NCI-H82 treated with DMSO at 0.1 percent for 48 hours (cell line): ENCODE results near the gene C5AR2.
"Not testable (repeated sequence)": the region's sequence is repeated elsewhere in the genome, so short reads cannot be mapped to it uniquely, and the experiment has no call there.

Experiments used
- DNase-seq: peaks from one replicate; lab custom pipeline; 2025; ENCODE audit not compliant: unreplicated experiment; lab: John Stamatoyannopoulos, UW

The C5AR2 gene

GRCh38 chr19:47323409-47323808 is 8.6 kb upstream of the C5AR2 start:
- DNase-seq, result no peak

DNA sequence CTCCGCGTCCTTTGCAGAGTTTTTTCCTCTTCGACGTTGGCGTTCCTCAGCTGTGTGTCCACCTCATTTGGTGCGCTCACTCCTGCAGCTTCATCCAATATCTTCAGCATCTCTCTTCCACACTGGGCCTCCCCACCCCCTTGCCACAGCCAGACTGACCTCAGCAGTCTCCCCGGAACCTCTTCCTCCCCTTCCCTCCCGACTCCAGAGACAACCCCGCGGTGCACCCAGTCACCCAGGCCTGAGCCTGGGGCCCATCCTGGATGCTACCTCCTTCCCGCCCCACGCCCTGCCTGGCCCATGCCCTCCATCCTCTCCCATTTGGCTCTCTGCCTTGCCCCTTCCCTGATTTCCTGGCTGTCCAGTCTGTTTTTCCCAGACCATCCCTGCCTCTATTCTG is 8.1 kb upstream of the C5AR2 start:
- no peak for DNase-seq

GRCh38 chr19:47324502-47324901 is 7.5 kb upstream of the C5AR2 start:
- DNase-seq, result no peak

DNA sequence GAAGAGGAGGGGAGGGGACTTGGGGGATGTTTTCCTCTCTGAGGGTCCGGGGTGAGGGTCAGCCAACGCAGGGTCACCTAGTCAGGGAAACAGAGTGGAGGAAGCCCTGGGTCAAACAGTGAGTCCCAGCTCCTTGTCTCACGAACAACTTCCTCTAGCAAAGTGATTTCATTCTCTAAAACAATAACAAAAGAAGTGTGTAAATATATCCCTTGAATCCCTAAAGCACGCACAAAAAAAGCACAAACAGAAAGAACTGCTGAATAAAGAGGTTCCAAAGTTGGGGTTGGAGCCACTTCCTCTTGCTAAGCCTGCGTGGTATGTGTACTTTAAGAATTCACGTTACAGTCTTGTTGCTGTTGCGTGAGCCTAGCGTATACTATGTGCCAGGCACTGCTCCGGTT is 1.5 kb upstream of the C5AR2 start:
- DNase-seq, result no peak

DNA sequence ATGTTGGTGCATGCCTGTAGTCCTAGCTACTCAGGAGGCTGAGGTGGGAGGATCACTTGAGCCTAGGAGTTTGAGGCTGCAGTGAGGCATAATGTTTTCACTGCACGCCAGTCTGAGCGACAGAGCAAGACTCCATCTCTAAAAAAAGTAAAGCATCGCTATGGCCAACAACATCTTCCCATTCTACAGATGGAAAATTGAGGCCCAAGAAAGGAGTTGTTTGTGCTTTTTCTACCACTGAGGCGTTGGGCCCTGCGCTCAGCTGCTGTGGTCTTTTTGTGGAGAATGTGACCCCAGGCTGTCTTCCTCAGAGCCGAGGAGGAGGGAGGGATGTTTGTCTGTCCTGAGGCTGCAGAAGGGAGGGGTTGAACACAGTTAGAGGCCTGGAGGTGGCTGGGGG is 485 bp upstream of the C5AR2 start:
- DNase-seq, result no peak

- not testable (repeated sequence) for DNase-seq
Observed at GRCh38 chr19:47336765-47337718, 5.1 kb downstream of the C5AR2 start.

DNA sequence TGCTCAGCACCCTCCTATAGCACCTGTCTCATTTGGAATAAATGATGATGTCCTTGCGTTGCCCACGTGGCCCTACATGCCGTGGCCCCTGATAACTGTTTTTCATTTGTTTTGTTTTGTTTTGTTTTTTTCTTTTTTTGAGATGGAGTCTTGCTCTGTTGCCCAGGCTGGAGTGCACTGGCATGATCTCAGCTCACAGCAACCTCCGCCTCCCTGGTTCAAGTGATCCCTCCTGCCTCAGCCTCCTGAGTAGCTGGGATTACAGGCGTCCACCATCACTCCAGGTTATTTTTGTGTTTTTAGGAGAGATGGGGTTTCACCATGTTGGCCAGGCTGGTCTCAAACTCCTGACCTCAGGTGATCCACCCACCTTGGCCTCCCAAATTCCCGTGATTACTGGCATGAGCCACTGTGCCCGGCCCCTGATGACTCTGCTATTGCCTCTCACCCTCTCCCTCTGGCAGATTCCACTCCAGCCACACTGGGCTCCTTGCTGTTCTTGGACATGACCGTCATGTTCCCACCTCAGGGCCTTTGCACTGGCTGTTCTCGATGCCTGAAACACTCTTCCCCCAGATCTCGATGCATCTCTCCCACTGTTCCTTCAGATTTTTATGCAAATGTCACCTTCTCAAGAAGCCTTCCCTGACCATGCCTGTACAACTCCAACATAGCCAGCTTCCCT is 7.4 kb downstream of the C5AR2 start:
- no peak for DNase-seq

GRCh38 chr19:47340477-47341208 is 8.7 kb downstream of the C5AR2 start:
- no peak for DNase-seq

DNA sequence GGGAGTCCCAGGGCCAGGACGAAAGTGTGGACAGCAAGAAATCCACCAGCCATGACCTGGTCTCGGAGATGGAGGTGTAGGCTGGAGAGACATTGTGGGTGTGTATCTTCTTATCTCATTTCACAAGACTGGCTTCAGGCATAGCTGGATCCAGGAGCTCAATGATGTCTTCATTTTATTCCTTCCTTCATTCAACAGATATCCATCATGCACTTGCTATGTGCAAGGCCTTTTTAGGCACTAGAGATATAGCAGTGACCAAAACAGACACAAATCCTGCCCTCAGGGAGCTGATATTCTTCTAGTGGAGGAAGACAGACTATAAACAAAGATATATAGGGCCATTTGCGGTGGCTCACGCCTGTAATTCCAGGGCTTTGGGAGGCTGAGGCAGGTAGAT is 9.8 kb downstream of the C5AR2 start:
- DNase-seq, result no peak

DNA sequence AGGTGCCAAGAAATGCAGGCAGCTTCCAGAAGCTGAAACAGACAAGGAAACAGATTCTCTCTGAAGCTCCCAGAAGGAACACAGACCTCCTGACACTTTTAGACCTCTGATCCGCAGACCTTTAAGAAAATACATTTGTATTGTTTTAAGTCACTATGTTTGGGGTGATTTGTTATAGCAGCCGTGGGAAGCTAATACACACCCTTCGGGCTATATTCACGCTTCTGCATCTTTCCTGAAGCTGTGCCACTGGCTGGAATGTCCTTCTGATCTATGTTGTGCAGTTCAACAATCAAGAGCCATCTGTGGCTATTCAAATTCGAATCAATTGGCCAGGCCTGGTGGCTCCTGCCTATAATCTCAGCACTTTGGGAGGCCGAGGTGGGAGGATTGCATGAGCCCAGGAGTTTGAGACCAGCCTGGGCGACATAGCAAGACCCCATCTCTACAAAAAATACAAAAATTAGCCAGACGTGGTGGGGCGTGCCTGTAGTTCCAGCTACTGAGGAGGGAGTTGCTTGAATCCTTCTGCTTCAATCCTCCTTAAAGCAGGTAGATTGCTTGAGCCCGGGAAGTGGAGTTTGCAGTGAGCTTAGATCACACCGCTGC is 11.3 kb downstream of the C5AR2 start:
- no peak for DNase-seq

GRCh38 chr19:47344425-47344824 is 12.4 kb downstream of the C5AR2 start:
- no peak for DNase-seq

- not testable (repeated sequence) for DNase-seq
Observed at GRCh38 chr19:47346024-47346423, 14.0 kb downstream of the C5AR2 start.

- DNase-seq, result peak; percentile 98
Observed at GRCh38 chr19:47348819-47349795, 17.1 kb downstream of the C5AR2 start, which contains the start of gene DHX34. Gene DHX34, plus strand, starts transcription at chr19:47349315. Its CDS starts 3,716 bp downstream, at chr19:47353031.

DNA sequence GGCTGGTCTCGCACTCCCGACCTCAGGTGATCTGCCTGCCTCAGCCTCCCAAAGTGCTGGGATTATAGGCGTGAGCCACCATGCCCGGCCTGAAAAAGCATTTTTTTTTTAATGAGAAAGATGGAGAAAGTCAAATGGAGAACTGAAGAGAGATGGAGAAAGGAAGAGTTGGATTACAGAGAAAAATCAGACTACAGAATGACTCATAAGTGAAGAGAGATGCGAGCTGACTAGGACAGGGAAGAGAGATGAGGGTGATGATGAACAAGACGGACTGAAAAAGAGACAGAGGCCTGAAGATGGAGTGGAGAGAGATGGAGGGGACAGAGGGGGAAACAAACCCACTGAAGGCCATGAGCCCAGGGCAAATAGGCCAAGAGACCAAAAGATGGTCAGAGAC is 18.7 kb downstream of the C5AR2 start:
- no peak for DNase-seq

- peak; percentile 25 for DNase-seq
Observed at GRCh38 chr19:47351548-47351947, 19.6 kb downstream of the C5AR2 start.

DNA sequence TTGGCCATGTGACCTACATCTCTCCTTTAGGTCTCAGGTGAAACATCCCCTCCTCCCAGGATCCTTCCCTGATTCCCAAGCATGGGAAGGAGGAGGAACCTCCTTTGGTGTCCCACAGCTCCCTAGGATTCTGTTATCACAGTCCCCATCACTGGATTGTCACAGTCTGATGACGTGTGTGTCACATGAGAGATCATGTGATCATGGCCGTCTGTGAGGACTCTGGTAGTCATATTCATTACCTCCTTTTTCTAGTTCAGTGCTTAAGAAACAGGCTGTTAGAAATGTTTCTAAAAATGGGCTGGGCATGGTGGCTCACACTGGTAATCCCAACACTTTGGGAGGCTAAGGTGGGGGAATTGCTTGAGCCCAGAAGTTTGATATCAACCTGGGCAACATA is 20.1 kb downstream of the C5AR2 start:
- no peak for DNase-seq

GRCh38 chr19:47353307-47353712 is 21.3 kb downstream of the C5AR2 start:
- no peak for DNase-seq

DNA sequence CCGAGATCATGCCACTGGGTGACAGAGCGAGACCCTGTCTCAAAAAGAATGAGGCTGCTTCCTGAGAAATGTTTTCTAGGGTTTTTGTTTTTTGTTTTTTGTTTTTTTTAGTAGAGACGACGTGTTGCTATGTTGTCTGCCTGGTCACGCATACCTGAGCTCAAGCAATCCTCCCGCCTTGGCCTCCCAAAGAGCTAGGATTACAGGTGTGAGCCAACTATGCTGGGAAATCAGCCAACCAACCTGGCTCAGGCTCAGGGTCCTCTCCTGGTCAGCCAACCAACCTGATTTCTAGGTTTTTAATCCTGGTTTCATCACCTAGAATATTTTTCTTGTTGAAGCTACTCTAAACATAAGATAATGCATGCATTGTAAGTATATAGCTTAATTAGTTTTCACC is 24.9 kb downstream of the C5AR2 start:
- DNase-seq, result no peak

DNA sequence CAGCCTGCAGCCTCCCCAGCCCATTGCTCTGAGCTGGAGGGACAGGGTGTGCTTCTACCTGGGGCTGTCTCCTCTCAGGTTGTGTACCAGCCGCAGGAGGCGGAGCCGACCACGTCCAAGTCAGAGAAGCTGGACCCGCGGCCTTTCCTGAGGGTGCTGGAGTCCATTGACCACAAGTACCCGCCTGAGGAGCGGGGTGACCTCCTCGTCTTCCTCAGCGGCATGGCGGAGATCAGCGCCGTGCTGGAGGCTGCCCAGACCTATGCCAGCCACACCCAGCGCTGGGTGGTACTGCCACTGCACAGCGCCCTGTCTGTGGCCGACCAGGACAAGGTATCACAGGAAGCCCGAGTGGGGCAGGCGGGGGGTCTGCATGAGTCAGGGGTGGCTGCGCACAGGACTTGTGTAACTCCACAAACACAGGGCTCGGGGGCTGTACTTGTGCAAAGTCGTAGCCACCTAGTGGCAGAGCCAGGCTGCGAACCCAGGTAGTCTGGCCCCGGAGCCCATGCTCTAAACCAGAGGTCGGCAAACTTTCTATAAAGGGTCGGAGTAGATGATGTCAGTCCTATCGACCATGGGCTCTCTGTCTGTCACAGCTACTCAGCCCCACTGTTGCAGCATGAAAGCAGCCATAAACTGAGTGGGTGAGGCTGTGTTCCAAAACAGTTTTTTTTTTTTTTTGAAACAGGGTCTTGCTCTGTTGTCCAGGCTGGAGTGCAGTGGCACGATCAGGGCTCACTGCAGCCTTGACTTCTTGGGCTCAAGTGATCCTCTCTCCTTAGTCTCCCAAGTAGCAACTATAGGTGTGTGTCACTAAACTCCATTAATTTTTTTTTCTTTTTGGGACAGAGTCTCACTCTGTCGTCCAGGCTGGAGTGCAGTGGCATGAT is 26.1 kb downstream of the C5AR2 start:
- DNase-seq, result no peak
